CD4-positive, alpha-beta T cell treated with Interleukin-15 for 1 hour (primary cell): ENCODE measurements around the gene TMOD1.
"Not testable (repeated sequence)": the region's sequence is repeated elsewhere in the genome, so short reads cannot be mapped to it uniquely, and the experiment has no call there.

Source experiments
- DNase-seq: peaks from one replicate; pipeline ENCODE4 v3.0.0-alpha.2; 2020

Gene TMOD1

GRCh38 chr9:97571664-97572063 lies 70.2 kb downstream of the TMOD1 start:
- no peak for DNase-seq

GRCh38 chr9:97572196-97572891 lies 70.9 kb downstream of the TMOD1 start:
- no peak for DNase-seq

DNA sequence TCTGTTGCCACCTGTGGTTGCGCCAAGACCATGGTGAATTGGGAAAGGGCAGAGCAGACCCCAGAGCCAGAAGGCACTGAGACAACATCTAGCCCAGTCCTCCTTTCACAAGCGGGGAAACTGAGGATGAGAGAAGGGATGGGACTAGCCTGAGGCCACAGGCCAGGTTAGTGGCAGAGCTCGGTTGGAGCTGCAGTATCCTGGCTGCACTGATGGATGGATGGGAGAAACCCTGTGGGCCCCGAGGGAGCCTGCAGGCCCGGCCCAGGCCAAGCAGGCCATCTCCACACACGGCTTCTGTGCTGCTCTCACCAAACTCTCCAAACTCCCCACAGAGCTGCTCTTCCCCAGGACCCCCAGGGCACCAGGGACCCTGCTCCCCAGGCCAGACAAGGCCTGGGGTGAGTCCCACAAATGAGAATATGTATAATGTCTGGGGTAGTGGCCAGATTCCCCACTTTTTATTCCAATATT lies 71.5 kb downstream of the TMOD1 start:
- no peak for DNase-seq

GRCh38 chr9:97573482-97574073 lies 72.1 kb downstream of the TMOD1 start:
- no peak for DNase-seq

- DNase-seq: not testable (repeated sequence)
These were observed 72.7 kb downstream of the TMOD1 start for GRCh38 chr9:97574101-97574571.

GRCh38 chr9:97574921-97575672 lies 73.6 kb downstream of the TMOD1 start:
- DNase-seq: peak; percentile 42

GRCh38 chr9:97575673-97576200 lies 74.3 kb downstream of the TMOD1 start:
- no peak for DNase-seq

- no peak for DNase-seq
These were observed 75.6 kb downstream of the TMOD1 start for GRCh38 chr9:97577051-97577450.

DNA sequence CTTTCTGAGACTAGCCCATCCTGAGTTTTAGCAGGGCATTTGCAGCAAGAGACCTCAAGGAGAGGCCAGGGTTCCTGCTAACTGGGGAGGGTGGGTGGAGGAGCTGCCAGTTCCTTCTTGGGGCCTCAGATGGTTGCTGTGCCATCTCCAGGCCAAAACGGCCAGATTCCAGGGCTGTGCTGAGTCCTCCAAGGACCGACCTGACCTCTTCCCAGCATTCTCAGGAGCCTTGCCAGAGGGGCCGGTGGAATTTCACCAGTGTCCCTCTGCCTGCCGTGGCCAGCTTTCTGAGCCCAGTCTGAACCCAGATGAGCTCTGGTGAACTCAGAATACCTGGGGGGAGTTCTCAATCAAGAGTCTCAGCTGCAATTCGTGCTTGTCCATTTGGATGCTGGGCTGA lies 77.4 kb downstream of the TMOD1 start:
- no peak for DNase-seq

DNA sequence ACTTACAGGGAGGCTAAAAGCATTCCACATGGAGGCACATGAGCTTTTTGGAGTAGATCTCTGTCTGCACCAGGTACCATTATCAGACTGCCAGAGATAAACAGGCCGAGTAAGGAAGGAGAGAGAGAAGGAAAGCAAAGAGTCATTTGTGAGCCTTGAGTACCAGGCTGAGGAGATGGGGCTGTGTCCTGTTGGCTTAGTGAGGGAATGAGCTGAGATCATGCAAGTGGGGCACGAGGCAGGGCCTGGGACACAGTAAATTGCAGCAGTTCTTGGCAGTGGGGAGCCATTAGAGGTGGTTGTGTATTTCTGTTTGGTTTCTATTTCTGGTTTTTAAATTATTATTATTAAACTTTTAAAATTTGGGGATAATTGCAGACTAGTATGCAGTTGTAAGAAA lies 78.4 kb downstream of the TMOD1 start:
- no peak for DNase-seq

DNA sequence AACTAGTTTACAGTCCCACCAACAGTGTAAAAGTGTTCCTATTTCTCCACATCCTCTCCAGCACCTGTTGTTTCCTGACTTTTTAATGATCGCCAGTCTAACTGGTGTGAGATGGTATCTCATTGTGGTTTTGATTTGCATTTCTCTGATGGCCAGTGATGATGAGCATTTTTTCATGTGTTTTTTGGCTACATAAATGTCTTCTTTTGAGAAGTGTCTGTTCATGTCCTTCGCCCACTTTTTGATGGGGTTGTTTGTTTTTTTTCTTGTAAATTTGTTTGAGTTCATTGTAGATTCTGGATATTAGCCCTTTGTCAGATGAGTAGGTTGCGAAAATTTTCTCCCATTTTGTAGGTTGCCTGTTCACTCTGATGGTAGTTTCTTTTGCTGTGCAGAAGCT lies 80.1 kb downstream of the TMOD1 start:
- not testable (repeated sequence) for DNase-seq

DNA sequence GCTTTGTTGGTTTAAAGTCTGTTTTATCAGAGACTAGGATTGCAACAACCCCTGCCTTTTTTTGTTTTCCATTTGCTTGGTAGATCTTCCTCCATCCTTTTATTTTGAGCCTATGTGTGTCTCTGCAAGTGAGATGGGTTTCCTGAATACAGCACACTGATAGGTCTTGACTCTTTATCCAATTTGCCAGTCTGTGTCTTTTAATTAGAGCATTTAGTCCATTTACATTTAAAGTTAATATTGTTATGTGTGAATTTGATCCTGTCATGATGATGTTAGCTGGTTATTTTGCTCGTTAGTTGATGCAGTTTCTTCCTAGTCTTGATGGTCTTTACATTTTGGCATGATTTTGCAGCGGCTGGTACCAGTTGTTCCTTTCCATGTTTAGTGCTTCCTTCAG lies 83.3 kb downstream of the TMOD1 start:
- not testable (repeated sequence) for DNase-seq

DNA sequence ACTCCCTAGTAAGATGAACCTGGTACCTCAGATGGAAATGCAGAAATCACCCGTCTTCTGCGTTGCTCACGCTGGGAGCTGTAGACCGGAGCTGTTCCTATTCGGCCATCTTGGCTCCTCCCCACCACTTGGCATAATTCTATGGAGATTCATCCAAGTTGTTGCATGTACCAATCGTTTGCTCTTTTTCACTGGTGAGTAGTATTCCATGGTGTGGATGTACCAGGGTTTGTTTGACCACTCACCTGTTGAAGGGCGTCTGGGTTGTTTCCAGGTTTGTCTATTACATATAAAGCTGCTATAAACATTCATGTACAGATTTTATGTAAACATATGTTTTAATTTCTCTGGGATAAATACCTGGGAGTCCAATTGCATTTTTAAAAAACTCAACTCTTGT lies 85.4 kb downstream of the TMOD1 start:
- DNase-seq: not testable (repeated sequence)

DNA sequence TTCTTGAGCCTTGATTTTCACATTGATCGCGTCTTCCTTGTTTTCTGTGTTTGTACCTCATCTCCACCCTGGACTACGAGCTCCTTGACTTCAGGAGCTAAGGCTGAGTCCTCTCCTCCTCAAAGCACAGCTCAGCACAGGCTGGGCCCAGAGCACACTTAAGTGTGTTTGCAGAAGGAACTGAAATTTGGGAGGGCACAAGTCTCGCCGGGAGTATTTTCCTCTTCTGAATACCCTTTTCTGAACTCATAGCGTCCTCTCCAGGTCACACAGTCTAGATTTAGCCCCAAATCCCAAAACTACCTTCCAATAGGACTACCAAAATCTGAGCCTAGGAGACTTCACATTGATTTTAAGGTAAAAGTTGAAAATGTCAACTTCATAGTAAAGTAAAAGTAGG lies 90.1 kb downstream of the TMOD1 start:
- DNase-seq: no peak

- DNase-seq: no peak
These were observed 90.7 kb downstream of the TMOD1 start for GRCh38 chr9:97592126-97592525.

GRCh38 chr9:97593960-97594359 lies 92.5 kb downstream of the TMOD1 start:
- no peak for DNase-seq

GRCh38 chr9:97594381-97594921 lies 93.0 kb downstream of the TMOD1 start:
- DNase-seq: no peak

DNA sequence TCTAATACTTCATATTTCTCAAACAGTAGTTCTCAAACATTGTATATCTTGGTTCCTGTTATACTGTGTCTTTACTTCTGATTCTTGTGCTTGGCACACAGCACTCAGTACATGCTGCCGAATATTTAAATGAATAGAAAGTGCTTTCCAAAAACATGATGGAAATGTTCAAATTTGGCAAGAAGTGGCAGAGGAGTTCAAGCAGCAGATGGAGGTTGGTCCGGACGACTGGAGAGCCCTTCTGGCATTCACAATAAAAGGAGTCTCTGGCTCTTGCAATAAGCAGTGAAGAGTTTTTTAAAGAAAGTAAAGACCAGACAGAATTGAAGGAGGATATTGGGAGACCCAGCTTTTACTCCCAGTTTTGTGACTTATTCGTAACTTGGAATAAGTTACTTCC lies 95.4 kb downstream of the TMOD1 start:
- DNase-seq: no peak

DNA sequence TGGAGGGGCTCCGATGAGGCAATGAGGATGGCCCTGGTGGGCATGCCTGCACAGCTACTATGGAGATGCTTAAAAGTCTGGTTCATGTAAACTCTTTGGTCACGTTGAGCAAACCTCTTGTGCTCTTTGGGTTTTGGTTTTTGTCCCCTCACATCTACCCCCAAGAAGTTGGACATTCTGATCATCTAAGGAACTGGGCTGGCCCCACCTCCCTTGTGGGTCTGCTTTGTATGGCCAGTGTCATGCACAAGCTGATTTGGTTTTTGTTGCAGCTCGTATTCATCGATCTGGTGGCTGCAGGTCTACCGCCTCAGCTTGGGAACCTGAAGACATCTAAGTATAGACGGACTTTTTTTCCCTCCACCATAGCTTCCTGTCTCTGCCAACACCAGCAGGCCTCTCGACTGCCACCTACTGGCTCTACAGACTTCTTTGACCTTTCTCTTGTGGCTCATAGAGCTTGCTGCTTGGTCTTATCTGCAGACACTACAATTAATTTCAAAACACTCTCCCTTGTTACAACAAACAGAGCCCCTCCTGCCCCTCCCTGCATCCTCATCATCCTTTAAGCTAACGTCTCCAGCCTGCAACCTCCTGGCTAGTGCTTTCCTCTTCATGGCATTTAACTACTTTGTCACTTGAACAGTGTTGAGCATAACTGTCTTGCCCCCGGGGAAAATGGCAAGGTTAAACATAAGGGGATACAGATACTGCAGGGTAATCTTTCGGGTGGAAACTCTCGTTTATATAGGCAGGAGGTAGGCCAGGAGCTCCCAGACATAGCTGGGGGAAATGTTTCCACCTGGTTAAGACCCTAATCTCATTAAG lies 97.2 kb downstream of the TMOD1 start:
- DNase-seq: peak; percentile 66

DNA sequence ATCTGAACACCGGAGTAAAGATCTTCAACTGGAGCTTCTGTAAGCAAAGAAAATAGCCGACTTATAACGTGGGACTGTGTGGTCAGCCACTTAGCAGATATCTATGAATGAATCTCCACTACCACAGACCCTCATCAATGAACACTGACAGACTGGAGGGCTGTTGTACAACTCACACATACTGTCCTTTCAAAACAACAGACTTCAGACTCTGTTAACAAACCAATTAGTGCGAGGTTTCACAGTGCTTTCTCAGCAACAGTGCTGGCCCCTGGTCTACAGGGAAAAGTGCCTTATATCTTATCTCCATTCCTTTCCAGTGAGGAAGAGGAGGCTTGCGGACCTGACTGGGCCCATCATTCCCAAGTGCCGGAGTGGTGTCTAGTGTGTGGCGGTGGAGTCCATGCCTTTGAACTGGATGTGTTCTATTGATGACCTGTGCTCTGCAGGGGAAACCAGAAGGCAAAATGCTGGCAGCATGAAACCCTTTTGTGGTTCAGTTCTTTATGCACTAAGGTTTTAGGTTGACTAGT lies 97.9 kb downstream of the TMOD1 start:
- no peak for DNase-seq

GRCh38 chr9:97600531-97601227 lies 99.2 kb downstream of the TMOD1 start:
- no peak for DNase-seq
